Measurements from ENCODE around the gene HSD17B11.

DNA sequence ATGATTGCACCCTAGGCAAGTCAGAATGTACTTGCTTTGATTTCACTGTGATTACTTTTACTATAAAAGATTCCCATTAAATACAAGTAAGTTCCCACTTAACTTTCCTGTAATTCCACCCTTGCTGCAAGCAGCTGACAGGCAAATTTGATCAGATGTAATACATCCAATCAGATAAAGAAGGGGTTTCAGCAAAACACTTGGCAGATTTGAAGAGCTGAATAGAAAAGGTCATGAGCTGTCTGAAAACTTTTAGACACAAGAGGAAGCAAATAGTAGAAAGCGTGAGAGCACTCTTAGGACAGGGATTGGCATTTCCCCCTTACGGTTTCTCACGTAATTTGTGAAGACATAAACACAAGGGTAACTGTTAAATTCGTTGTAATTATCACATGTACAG lies 91.1 kb downstream of the HSD17B11 start:
- TF ChIP-seq, protein P1, sequence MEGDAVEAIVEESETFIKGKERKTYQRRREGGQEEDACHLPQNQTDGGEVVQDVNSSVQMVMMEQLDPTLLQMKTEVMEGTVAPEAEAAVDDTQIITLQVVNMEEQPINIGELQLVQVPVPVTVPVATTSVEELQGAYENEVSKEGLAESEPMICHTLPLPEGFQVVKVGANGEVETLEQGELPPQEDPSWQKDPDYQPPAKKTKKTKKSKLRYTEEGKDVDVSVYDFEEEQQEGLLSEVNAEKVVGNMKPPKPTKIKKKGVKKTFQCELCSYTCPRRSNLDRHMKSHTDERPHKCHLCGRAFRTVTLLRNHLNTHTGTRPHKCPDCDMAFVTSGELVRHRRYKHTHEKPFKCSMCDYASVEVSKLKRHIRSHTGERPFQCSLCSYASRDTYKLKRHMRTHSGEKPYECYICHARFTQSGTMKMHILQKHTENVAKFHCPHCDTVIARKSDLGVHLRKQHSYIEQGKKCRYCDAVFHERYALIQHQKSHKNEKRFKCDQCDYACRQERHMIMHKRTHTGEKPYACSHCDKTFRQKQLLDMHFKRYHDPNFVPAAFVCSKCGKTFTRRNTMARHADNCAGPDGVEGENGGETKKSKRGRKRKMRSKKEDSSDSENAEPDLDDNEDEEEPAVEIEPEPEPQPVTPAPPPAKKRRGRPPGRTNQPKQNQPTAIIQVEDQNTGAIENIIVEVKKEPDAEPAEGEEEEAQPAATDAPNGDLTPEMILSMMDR (IDR thresholded peaks at IDR 0.05; ENCODE audit: poor library complexity, severe bottlenecking) = no peak
- no peak for TF ChIP-seq MXI1 (conservative IDR thresholded peaks at IDR 0.05; ENCODE audit: poor library complexity, severe bottlenecking)
- TF ChIP-seq, protein P2, sequence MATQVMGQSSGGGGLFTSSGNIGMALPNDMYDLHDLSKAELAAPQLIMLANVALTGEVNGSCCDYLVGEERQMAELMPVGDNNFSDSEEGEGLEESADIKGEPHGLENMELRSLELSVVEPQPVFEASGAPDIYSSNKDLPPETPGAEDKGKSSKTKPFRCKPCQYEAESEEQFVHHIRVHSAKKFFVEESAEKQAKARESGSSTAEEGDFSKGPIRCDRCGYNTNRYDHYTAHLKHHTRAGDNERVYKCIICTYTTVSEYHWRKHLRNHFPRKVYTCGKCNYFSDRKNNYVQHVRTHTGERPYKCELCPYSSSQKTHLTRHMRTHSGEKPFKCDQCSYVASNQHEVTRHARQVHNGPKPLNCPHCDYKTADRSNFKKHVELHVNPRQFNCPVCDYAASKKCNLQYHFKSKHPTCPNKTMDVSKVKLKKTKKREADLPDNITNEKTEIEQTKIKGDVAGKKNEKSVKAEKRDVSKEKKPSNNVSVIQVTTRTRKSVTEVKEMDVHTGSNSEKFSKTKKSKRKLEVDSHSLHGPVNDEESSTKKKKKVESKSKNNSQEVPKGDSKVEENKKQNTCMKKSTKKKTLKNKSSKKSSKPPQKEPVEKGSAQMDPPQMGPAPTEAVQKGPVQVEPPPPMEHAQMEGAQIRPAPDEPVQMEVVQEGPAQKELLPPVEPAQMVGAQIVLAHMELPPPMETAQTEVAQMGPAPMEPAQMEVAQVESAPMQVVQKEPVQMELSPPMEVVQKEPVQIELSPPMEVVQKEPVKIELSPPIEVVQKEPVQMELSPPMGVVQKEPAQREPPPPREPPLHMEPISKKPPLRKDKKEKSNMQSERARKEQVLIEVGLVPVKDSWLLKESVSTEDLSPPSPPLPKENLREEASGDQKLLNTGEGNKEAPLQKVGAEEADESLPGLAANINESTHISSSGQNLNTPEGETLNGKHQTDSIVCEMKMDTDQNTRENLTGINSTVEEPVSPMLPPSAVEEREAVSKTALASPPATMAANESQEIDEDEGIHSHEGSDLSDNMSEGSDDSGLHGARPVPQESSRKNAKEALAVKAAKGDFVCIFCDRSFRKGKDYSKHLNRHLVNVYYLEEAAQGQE (IDR thresholded peaks at IDR 0.05; ENCODE audit: borderline replicate concordance) = no peak
- TF ChIP-seq RAD21 (conservative IDR thresholded peaks at IDR 0.05) = no peak
- TF ChIP-seq POLR2AphosphoS5 (IDR thresholded peaks at IDR 0.05) = no peak
- TF ChIP-seq EZH2 (IDR thresholded peaks at IDR 0.05; ENCODE audit: borderline replicate concordance, insufficient read depth, low read length, poor library complexity, severe bottlenecking) = no peak
